ENCODE data around the gene STXBP6. TPM values are rescaled to one million over a fixed set of nuclear protein-coding genes. Genes with fewer than 3 reads are reported as not detected.
A peak's percentile ranks its signal among the peaks of the same experiment; 100 is the strongest.

Gene STXBP6
- total RNA-seq, 2 donors from 2014 or later: not detected

- no peaks in the 10 kb centered on the region for H3K27me3 Mint-ChIP-seq
- no peaks in the 10 kb centered on the region for H3K4me1 Mint-ChIP-seq
- no peak overlapping the region for H3K4me3 Mint-ChIP-seq
- no peaks in the 10 kb centered on the region for H3K9me3 Mint-ChIP-seq
- ATAC-seq (replicated peaks): no peak
- no peaks in the 10 kb centered on the region for H3K36me3 Mint-ChIP-seq (ENCODE audit: low read depth)
- H3K27ac Mint-ChIP-seq: no peak overlapping the region
Measured at GRCh38 chr14:25069879-25070278, 19.9 kb upstream of the STXBP6 start.

GRCh38 chr14:25067600-25067999 is 17.7 kb upstream of the STXBP6 start:
- Mint-ChIP-seq H3K9me3 (no peaks in the 10 kb centered on the region), H3K4me1 (no peaks in the 10 kb centered on the region), H3K4me3 (no peak overlapping the region), H3K27me3 (no peaks in the 10 kb centered on the region), H3K36me3 (ENCODE audit: low read depth) (no peaks in the 10 kb centered on the region), H3K27ac (no peak overlapping the region)
- ATAC-seq (replicated peaks): no peak

- H3K36me3 Mint-ChIP-seq (ENCODE audit: low read depth): no peaks in the 10 kb centered on the region
- H3K4me3 Mint-ChIP-seq: no peak overlapping the region
- ATAC-seq (replicated peaks): no peak
- H3K27me3 Mint-ChIP-seq: peaks cover 13% of the 10 kb centered on the region
- no peaks in the 10 kb centered on the region for H3K4me1 Mint-ChIP-seq
- H3K9me3 Mint-ChIP-seq: no peaks in the 10 kb centered on the region
- no peak overlapping the region for H3K27ac Mint-ChIP-seq
Measured at GRCh38 chr14:25062022-25062321, 12.0 kb upstream of the STXBP6 start.

GRCh38 chr14:25056688-25057078 is 6.7 kb upstream of the STXBP6 start:
- no peak overlapping the region for H3K4me3 Mint-ChIP-seq
- no peaks in the 10 kb centered on the region for H3K9me3 Mint-ChIP-seq
- no peak for ATAC-seq (replicated peaks)
- H3K27me3 Mint-ChIP-seq: peaks cover 31% of the 10 kb centered on the region
- H3K4me1 Mint-ChIP-seq: no peaks in the 10 kb centered on the region
- H3K36me3 Mint-ChIP-seq (ENCODE audit: low read depth): no peaks in the 10 kb centered on the region
- no peak overlapping the region for H3K27ac Mint-ChIP-seq

GRCh38 chr14:25055992-25056687 is 6.2 kb upstream of the STXBP6 start:
- H3K4me1 Mint-ChIP-seq: no peaks in the 10 kb centered on the region
- no peak overlapping the region for H3K27ac Mint-ChIP-seq
- ATAC-seq (replicated peaks): no peak
- H3K36me3 Mint-ChIP-seq (ENCODE audit: low read depth): no peaks in the 10 kb centered on the region
- no peaks in the 10 kb centered on the region for H3K9me3 Mint-ChIP-seq
- H3K27me3 Mint-ChIP-seq: peaks cover 36% of the 10 kb centered on the region
- H3K4me3 Mint-ChIP-seq: no peak overlapping the region

GRCh38 chr14:25055005-25055404 is 5.1 kb upstream of the STXBP6 start:
- Mint-ChIP-seq H3K36me3 (ENCODE audit: low read depth) (no peaks in the 10 kb centered on the region), H3K27me3 (peaks cover 46% of the 10 kb centered on the region), H3K4me3 (no peak overlapping the region), H3K9me3 (no peaks in the 10 kb centered on the region), H3K27ac (no peak overlapping the region), H3K4me1 (no peaks in the 10 kb centered on the region)
- ATAC-seq (replicated peaks): no peak

- no peak for ATAC-seq (replicated peaks)
- H3K9me3 Mint-ChIP-seq: no peaks in the 10 kb centered on the region
- H3K27ac Mint-ChIP-seq: no peak overlapping the region
- no peaks in the 10 kb centered on the region for H3K4me1 Mint-ChIP-seq
- H3K36me3 Mint-ChIP-seq (ENCODE audit: low read depth): no peaks in the 10 kb centered on the region
- H3K27me3 Mint-ChIP-seq: peaks cover 50% of the 10 kb centered on the region
- no peak overlapping the region for H3K4me3 Mint-ChIP-seq
Measured at GRCh38 chr14:25053585-25053984, 3.6 kb upstream of the STXBP6 start.

GRCh38 chr14:25052921-25053320 is 3.0 kb upstream of the STXBP6 start:
- H3K9me3 Mint-ChIP-seq: no peaks in the 10 kb centered on the region
- peaks cover 54% of the 10 kb centered on the region for H3K27me3 Mint-ChIP-seq
- H3K27ac Mint-ChIP-seq: no peak overlapping the region
- no peak overlapping the region for H3K4me3 Mint-ChIP-seq
- H3K4me1 Mint-ChIP-seq: no peaks in the 10 kb centered on the region
- ATAC-seq (replicated peaks): no peak
- H3K36me3 Mint-ChIP-seq (ENCODE audit: low read depth): no peaks in the 10 kb centered on the region

- Mint-ChIP-seq H3K4me1 (no peaks in the 10 kb centered on the region), H3K27me3 (peaks cover 55% of the 10 kb centered on the region), H3K9me3 (no peaks in the 10 kb centered on the region), H3K27ac (no peak overlapping the region), H3K36me3 (ENCODE audit: low read depth) (no peaks in the 10 kb centered on the region), H3K4me3 (no peak overlapping the region)
- ATAC-seq (replicated peaks): no peak
Measured at GRCh38 chr14:25052385-25052784, 2.4 kb upstream of the STXBP6 start.

- no peak for ATAC-seq (replicated peaks)
Measured at GRCh38 chr14:25050269-25051150, 563 bp upstream of the STXBP6 start.

GRCh38 chr14:25049093-25049567 is 817 bp downstream of the STXBP6 start:
- Mint-ChIP-seq H3K9me3 (no peaks in the 10 kb centered on the region), H3K27me3 (peaks cover 54% of the 10 kb centered on the region)

More at GRCh38 chr14:25050269-25051150, 563 bp upstream of the STXBP6 start:
- peak overlapping the region; percentile 40 for H3K4me3 Mint-ChIP-seq
- no peak overlapping the region for H3K27ac Mint-ChIP-seq
- no peaks in the 10 kb centered on the region for H3K36me3 Mint-ChIP-seq (ENCODE audit: low read depth)
- no peaks in the 10 kb centered on the region for H3K9me3 Mint-ChIP-seq
- H3K4me1 Mint-ChIP-seq: no peaks in the 10 kb centered on the region
- peaks cover 55% of the 10 kb centered on the region for H3K27me3 Mint-ChIP-seq

GRCh38 chr14:25048170-25049016 is 1.6 kb downstream of the STXBP6 start:
- Mint-ChIP-seq H3K4me1 (no peaks in the 10 kb centered on the region), H3K36me3 (ENCODE audit: low read depth) (no peaks in the 10 kb centered on the region), H3K9me3 (no peaks in the 10 kb centered on the region), H3K27ac (no peak overlapping the region), H3K27me3 (peaks cover 54% of the 10 kb centered on the region), H3K4me3 (peak overlapping the region; percentile 40)
- no peak for ATAC-seq (replicated peaks)

More at GRCh38 chr14:25049093-25049567, 817 bp downstream of the STXBP6 start:
- Mint-ChIP-seq H3K36me3 (ENCODE audit: low read depth) (no peaks in the 10 kb centered on the region), H3K27ac (no peak overlapping the region), H3K4me1 (no peaks in the 10 kb centered on the region), H3K4me3 (peak overlapping the region; percentile 40)
- ATAC-seq (replicated peaks): no peak

GRCh38 chr14:25046301-25046943 is 3.5 kb downstream of the STXBP6 start:
- no peaks in the 10 kb centered on the region for H3K9me3 Mint-ChIP-seq
- H3K27me3 Mint-ChIP-seq: peaks cover 41% of the 10 kb centered on the region
- no peak overlapping the region for H3K4me3 Mint-ChIP-seq
- no peaks in the 10 kb centered on the region for H3K4me1 Mint-ChIP-seq
- H3K27ac Mint-ChIP-seq: no peak overlapping the region
- no peaks in the 10 kb centered on the region for H3K36me3 Mint-ChIP-seq (ENCODE audit: low read depth)
- no peak for ATAC-seq (replicated peaks)

GRCh38 chr14:25044106-25044698 is 5.7 kb downstream of the STXBP6 start:
- H3K4me3 Mint-ChIP-seq: no peak overlapping the region
- no peaks in the 10 kb centered on the region for H3K36me3 Mint-ChIP-seq (ENCODE audit: low read depth)

More at GRCh38 chr14:25044106-25044698, 5.7 kb downstream of the STXBP6 start:
- ATAC-seq (replicated peaks): no peak
- Mint-ChIP-seq H3K27me3 (peaks cover 28% of the 10 kb centered on the region), H3K4me1 (no peaks in the 10 kb centered on the region), H3K9me3 (no peaks in the 10 kb centered on the region), H3K27ac (no peak overlapping the region)

Data from activated T-helper 17 cell treated with anti-CD3 and anti-CD28 coated beads, Interleukin-2, amount 50 U/mL, for 72 hours (primary cell).